WTC11 (cell line): Measurements from ENCODE around the gene YKT6. TPM values are rescaled to one million over a fixed set of nuclear protein-coding genes. Genes with fewer than 3 reads are reported as not detected.
"Not testable (repeated sequence)": the region's sequence is repeated elsewhere in the genome, so short reads cannot be mapped to it uniquely, and the experiment has no call there.

Experiments
- ATAC-seq: fragments of 200-7000 bp; cut with Tn5 transposase; 2 replicates; pipeline ENCODE4 v1.10.0; 2021; ENCODE audit warnings: mild to moderate bottlenecking, moderate library complexity
- CTCF ChIA-PET: fragments of 300-600 bp; sonication (Branson Sonifier 250); formaldehyde crosslinking; loops from one replicate; lab custom pipeline; 2021; ENCODE audit warnings: antibody characterized with exemption; lab: Charles Lee
- POLR2A ChIA-PET: fragments of 350-600 bp; sonication (Branson Sonifier 250); formaldehyde crosslinking; loops from one replicate; lab custom pipeline; 2021; ENCODE audit warnings: antibody characterized with exemption; lab: Charles Lee
- DNase-seq: peaks from one replicate; pipeline ENCODE4 v3.0.0; 2021; ENCODE audit warnings: low spot score
- H3K27ac Mint-ChIP-seq: 2 replicates; pipeline ENCODE4 v1.8.0; 2021; ENCODE audit warnings: mixed read lengths
- H3K27me3 Mint-ChIP-seq: 2 replicates; pipeline ENCODE4 v1.8.0; 2021; ENCODE audit warnings: low read depth, mild to moderate bottlenecking, moderate library complexity, mixed read lengths
- H3K36me3 Mint-ChIP-seq: 2 replicates; pipeline ENCODE4 v1.8.0; 2021; ENCODE audit warnings: mixed read lengths
- H3K4me1 Mint-ChIP-seq: 2 replicates; pipeline ENCODE4 v1.8.0; 2022; ENCODE audit warnings: mixed read lengths
- H3K4me3 Mint-ChIP-seq: 2 replicates; pipeline ENCODE4 v1.8.0; 2021; ENCODE audit warnings: mild to moderate bottlenecking, moderate library complexity, mixed read lengths
- H3K9me3 Mint-ChIP-seq: 2 replicates; pipeline ENCODE4 v1.8.0; 2021; ENCODE audit warnings: mixed read lengths
- CREB1 ChIP-seq: sonication (generic); formaldehyde crosslinking; IDR thresholded peaks from 2 replicates; pipeline ENCODE4 v1.8.0; 2023; ENCODE audit warnings: mild to moderate bottlenecking, missing genetic modification reagents
- HMGA2 ChIP-seq: fragments of 250-450 bp; sonication (Bioruptor Pico); IDR thresholded peaks from 2 replicates; pipeline ENCODE4 v1.4.0; 2021; ENCODE audit warnings: mild to moderate bottlenecking, moderate library complexity
- MXD4 ChIP-seq: fragments of 250-450 bp; sonication (Bioruptor Pico); IDR thresholded peaks from 2 replicates; pipeline ENCODE4 v1.8.0; 2021; ENCODE audit warnings: mild to moderate bottlenecking, moderate library complexity, borderline replicate concordance
- OVOL2 ChIP-seq: fragments of 250-450 bp; sonication (Bioruptor Pico); IDR thresholded peaks from 2 replicates; pipeline ENCODE4 v1.9.0; 2021; ENCODE audit warnings: mild to moderate bottlenecking, borderline replicate concordance
- SMAD4 ChIP-seq: sonication (generic); formaldehyde crosslinking; IDR thresholded peaks from 2 replicates; pipeline ENCODE4 v1.8.0; 2022; ENCODE audit warnings: mild to moderate bottlenecking, missing genetic modification reagents
- SOX15 ChIP-seq: fragments of 250-450 bp; sonication (Bioruptor Pico); IDR thresholded peaks from 2 replicates; pipeline ENCODE4 v1.9.0; 2021; ENCODE audit warnings: mild to moderate bottlenecking
- TCF7 ChIP-seq: sonication (generic); formaldehyde crosslinking; IDR thresholded peaks from 2 replicates; pipeline ENCODE4 v1.8.0; 2022; ENCODE audit warnings: mild to moderate bottlenecking, low read depth, missing genetic modification reagents, moderate library complexity
- total RNA-seq: library from RNA; stranded (reverse); gene quantifications from 3 replicates; pipeline ENCODE4 v1.2.3, GENCODE V29; 2021
- TF ChIP-seq, protein P1 (sequence below): fragments of 250-450 bp; sonication (Bioruptor Pico); IDR thresholded peaks from 2 replicates; pipeline ENCODE4 v1.8.0; 2021; ENCODE audit warnings: mild to moderate bottlenecking
- TF ChIP-seq, protein P2 (sequence below): sonication (generic); formaldehyde crosslinking; IDR thresholded peaks from 2 replicates; pipeline ENCODE4 v1.8.0; 2023; ENCODE audit warnings: missing genetic modification reagents, mild to moderate bottlenecking, borderline replicate concordance
- TF ChIP-seq, protein P3 (sequence below): sonication (generic); formaldehyde crosslinking; IDR thresholded peaks from 2 replicates; pipeline ENCODE4 v1.8.1; 2023; ENCODE audit warnings: mild to moderate bottlenecking, missing genetic modification reagents, borderline replicate concordance
- TF ChIP-seq, protein P4 (sequence below): sonication (generic); formaldehyde crosslinking; IDR thresholded peaks from 2 replicates; pipeline ENCODE4 v1.8.1; 2022; ENCODE audit warnings: low read depth, missing genetic modification reagents, borderline replicate concordance
- TF ChIP-seq, protein P5 (sequence below): fragments of 250-450 bp; sonication (Bioruptor Pico); IDR thresholded peaks from 2 replicates; pipeline ENCODE4 v2.1.2; 2022; ENCODE audit warnings: mild to moderate bottlenecking, moderate library complexity
- TF ChIP-seq, protein P6 (sequence below): sonication (generic); formaldehyde crosslinking; IDR thresholded peaks from 2 replicates; pipeline ENCODE4 v1.8.0; 2022; ENCODE audit warnings: mild to moderate bottlenecking, missing genetic modification reagents

YKT6 gene
- total RNA-seq, 1 experiment from 2014 or later: 102 TPM

DNA sequence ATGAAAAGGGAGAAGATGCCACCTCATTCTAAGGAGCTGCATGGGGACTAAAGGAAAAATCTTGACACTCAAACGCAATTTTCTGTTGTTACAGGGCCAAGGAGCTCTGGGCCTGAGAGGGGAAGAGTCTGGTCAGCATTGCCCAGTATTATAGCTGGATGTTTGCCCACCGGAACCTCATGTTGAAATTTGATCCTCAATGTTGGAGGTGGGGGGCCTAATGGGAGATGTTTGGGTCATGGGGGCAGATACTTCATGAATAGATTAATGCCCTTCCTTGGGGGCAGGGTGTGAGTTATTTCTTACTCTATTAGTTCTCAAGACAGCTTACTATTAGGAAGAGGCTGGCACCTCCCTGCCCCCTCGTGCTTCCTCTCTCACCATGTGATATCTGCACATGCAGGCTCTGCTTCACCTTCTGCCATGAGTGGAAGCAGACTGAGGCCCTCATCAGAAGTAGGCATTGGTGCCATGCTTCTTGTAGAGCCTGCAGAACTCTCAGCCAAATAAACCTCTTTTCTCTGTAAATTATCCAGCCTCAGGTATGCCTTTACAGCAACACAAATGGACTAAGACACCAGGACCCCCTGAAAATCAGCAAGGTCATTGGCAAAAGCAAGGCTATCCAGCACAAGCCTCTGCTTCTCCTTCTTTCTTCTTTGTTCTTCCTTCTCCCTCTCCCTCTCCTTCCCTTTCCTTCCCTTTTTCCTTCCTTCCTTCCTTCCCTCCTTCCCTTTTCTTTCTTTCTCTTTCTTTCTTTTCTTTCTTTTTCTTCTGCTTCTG lies 26.7 kb upstream of the YKT6 start (continued):
- TF ChIP-seq, protein P1, sequence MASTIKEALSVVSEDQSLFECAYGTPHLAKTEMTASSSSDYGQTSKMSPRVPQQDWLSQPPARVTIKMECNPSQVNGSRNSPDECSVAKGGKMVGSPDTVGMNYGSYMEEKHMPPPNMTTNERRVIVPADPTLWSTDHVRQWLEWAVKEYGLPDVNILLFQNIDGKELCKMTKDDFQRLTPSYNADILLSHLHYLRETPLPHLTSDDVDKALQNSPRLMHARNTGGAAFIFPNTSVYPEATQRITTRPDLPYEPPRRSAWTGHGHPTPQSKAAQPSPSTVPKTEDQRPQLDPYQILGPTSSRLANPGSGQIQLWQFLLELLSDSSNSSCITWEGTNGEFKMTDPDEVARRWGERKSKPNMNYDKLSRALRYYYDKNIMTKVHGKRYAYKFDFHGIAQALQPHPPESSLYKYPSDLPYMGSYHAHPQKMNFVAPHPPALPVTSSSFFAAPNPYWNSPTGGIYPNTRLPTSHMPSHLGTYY (CRISPR knock-in tag): no peak
- TF ChIP-seq, protein P2, sequence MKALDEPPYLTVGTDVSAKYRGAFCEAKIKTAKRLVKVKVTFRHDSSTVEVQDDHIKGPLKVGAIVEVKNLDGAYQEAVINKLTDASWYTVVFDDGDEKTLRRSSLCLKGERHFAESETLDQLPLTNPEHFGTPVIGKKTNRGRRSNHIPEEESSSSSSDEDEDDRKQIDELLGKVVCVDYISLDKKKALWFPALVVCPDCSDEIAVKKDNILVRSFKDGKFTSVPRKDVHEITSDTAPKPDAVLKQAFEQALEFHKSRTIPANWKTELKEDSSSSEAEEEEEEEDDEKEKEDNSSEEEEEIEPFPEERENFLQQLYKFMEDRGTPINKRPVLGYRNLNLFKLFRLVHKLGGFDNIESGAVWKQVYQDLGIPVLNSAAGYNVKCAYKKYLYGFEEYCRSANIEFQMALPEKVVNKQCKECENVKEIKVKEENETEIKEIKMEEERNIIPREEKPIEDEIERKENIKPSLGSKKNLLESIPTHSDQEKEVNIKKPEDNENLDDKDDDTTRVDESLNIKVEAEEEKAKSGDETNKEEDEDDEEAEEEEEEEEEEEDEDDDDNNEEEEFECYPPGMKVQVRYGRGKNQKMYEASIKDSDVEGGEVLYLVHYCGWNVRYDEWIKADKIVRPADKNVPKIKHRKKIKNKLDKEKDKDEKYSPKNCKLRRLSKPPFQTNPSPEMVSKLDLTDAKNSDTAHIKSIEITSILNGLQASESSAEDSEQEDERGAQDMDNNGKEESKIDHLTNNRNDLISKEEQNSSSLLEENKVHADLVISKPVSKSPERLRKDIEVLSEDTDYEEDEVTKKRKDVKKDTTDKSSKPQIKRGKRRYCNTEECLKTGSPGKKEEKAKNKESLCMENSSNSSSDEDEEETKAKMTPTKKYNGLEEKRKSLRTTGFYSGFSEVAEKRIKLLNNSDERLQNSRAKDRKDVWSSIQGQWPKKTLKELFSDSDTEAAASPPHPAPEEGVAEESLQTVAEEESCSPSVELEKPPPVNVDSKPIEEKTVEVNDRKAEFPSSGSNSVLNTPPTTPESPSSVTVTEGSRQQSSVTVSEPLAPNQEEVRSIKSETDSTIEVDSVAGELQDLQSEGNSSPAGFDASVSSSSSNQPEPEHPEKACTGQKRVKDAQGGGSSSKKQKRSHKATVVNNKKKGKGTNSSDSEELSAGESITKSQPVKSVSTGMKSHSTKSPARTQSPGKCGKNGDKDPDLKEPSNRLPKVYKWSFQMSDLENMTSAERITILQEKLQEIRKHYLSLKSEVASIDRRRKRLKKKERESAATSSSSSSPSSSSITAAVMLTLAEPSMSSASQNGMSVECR (CRISPR knock-in tag): no peak
- no peak for TF ChIP-seq OVOL2 (CRISPR knock-in tag)
- no peak for TF ChIP-seq SMAD4 (CRISPR knock-in tag)
- TF ChIP-seq, protein P3, sequence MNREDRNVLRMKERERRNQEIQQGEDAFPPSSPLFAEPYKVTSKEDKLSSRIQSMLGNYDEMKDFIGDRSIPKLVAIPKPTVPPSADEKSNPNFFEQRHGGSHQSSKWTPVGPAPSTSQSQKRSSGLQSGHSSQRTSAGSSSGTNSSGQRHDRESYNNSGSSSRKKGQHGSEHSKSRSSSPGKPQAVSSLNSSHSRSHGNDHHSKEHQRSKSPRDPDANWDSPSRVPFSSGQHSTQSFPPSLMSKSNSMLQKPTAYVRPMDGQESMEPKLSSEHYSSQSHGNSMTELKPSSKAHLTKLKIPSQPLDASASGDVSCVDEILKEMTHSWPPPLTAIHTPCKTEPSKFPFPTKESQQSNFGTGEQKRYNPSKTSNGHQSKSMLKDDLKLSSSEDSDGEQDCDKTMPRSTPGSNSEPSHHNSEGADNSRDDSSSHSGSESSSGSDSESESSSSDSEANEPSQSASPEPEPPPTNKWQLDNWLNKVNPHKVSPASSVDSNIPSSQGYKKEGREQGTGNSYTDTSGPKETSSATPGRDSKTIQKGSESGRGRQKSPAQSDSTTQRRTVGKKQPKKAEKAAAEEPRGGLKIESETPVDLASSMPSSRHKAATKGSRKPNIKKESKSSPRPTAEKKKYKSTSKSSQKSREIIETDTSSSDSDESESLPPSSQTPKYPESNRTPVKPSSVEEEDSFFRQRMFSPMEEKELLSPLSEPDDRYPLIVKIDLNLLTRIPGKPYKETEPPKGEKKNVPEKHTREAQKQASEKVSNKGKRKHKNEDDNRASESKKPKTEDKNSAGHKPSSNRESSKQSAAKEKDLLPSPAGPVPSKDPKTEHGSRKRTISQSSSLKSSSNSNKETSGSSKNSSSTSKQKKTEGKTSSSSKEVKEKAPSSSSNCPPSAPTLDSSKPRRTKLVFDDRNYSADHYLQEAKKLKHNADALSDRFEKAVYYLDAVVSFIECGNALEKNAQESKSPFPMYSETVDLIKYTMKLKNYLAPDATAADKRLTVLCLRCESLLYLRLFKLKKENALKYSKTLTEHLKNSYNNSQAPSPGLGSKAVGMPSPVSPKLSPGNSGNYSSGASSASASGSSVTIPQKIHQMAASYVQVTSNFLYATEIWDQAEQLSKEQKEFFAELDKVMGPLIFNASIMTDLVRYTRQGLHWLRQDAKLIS (CRISPR knock-in tag): no peak
- TF ChIP-seq CREB1 (CRISPR knock-in tag): no peak

DNA sequence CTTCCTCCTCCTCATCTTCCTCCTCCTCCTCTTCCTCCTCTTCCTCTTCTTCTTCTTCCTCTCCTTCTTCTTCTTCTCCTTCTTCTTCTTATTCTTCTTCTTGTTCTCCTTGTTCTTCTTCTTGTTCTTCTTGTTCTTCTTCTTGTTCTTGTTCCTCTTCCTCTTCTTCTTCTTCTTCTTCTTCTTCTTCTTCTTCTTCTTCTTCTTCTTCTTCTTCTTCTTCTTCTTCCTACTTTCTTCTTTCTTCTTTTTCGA lies 26.2 kb upstream of the YKT6 start:
- H3K27ac Mint-ChIP-seq, CTCF ChIA-PET, H3K4me3 Mint-ChIP-seq, POLR2A ChIA-PET, H3K36me3 Mint-ChIP-seq, H3K9me3 Mint-ChIP-seq, DNase-seq, ATAC-seq: not testable (repeated sequence)
- H3K4me1 Mint-ChIP-seq: peaks cover 10% of the 10 kb centered on the region
- peaks cover 10% of the 10 kb centered on the region for H3K27me3 Mint-ChIP-seq

DNA sequence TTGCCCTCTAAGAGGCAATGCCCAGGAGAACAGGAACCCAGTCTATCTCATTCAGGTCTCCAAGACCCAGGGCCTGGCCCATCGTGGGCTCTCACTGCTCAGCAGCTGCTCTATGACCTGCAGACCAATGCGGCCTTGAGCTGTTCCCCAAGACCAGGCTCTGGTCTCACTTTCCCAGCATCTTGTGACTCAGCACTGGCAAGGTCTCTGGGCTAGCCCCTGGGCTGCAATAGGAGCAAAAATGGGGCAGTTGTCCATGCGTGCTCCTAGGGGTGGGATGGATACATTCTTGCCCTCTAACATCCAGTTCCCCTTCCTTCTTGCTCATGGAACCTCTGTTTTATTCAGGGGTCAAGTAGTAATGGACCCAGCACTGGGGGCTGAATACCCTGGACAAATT lies 25.0 kb upstream of the YKT6 start:
- ATAC-seq (no peak), DNase-seq (no peak)
- CTCF ChIA-PET: no interaction called here
- H3K4me1 Mint-ChIP-seq: peaks cover 10% of the 10 kb centered on the region
- no peaks in the 10 kb centered on the region for H3K36me3 Mint-ChIP-seq
- POLR2A ChIA-PET: no interaction called here
- no peak overlapping the region for H3K27ac Mint-ChIP-seq
- H3K27me3 Mint-ChIP-seq: peaks cover 10% of the 10 kb centered on the region
- H3K4me3 Mint-ChIP-seq: no peak overlapping the region
- no peaks in the 10 kb centered on the region for H3K9me3 Mint-ChIP-seq
- TF ChIP-seq HMGA2 (no peak), SOX15 (CRISPR knock-in tag) (no peak), TCF7 (CRISPR knock-in tag) (no peak), MXD4 (CRISPR knock-in tag) (no peak)
- TF ChIP-seq, protein P4, sequence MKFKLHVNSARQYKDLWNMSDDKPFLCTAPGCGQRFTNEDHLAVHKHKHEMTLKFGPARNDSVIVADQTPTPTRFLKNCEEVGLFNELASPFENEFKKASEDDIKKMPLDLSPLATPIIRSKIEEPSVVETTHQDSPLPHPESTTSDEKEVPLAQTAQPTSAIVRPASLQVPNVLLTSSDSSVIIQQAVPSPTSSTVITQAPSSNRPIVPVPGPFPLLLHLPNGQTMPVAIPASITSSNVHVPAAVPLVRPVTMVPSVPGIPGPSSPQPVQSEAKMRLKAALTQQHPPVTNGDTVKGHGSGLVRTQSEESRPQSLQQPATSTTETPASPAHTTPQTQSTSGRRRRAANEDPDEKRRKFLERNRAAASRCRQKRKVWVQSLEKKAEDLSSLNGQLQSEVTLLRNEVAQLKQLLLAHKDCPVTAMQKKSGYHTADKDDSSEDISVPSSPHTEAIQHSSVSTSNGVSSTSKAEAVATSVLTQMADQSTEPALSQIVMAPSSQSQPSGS (CRISPR knock-in tag): no peak
- TF ChIP-seq, protein P5, sequence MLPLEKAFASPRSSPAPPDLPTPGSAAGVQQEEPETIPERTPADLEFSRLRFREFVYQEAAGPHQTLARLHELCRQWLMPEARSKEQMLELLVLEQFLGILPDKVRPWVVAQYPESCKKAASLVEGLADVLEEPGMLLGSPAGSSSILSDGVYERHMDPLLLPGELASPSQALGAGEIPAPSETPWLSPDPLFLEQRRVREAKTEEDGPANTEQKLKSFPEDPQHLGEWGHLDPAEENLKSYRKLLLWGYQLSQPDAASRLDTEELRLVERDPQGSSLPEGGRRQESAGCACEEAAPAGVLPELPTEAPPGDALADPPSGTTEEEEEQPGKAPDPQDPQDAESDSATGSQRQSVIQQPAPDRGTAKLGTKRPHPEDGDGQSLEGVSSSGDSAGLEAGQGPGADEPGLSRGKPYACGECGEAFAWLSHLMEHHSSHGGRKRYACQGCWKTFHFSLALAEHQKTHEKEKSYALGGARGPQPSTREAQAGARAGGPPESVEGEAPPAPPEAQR (CRISPR knock-in tag): no peak
- TF ChIP-seq, protein P6, sequence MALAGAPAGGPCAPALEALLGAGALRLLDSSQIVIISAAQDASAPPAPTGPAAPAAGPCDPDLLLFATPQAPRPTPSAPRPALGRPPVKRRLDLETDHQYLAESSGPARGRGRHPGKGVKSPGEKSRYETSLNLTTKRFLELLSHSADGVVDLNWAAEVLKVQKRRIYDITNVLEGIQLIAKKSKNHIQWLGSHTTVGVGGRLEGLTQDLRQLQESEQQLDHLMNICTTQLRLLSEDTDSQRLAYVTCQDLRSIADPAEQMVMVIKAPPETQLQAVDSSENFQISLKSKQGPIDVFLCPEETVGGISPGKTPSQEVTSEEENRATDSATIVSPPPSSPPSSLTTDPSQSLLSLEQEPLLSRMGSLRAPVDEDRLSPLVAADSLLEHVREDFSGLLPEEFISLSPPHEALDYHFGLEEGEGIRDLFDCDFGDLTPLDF (CRISPR knock-in tag): no peak
- TF ChIP-seq, protein P2 (CRISPR knock-in tag): no peak
